Measurements from ENCODE around the gene STXBP2.
A peak's percentile ranks its signal among the peaks of the same experiment; 100 is the strongest.

STXBP2 gene

GRCh38 chr19:7672522-7672921 is 35.6 kb downstream of the STXBP2 start:
- Histone ChIP-seq H3K4me1 (ENCODE audit: low read length) (no peaks in the 10 kb centered on the region), H3K4me3 (ENCODE audit: low read length) (no peak overlapping the region), H3K4me2 (ENCODE audit: low read length) (no peak overlapping the region), H4K20me1 (ENCODE audit: insufficient read depth, low read length) (no peaks in the 10 kb centered on the region), H3K36me3 (replicated peaks; ENCODE audit: low read depth, low read length) (no peaks in the 10 kb centered on the region), H3K79me2 (ENCODE audit: low read length) (no peaks in the 10 kb centered on the region), H3K27me3 (ENCODE audit: low read depth, low read length) (peaks cover 43% of the 10 kb centered on the region), H2AFZ (ENCODE audit: low read depth, low read length) (no peak overlapping the region), H3K9me3 (ENCODE audit: insufficient read depth, low read length) (no peaks in the 10 kb centered on the region), H3K27ac (ENCODE audit: low read length) (no peak overlapping the region), H3K9ac (ENCODE audit: low read length) (no peak overlapping the region)
- TF ChIP-seq CTCF (IDR thresholded peaks at IDR 0.05; ENCODE audit: low read depth, low read length) (no peak), EZH2phosphoT487 (IDR thresholded peaks at IDR 0.05; ENCODE audit: low read depth) (no peak)

DNA sequence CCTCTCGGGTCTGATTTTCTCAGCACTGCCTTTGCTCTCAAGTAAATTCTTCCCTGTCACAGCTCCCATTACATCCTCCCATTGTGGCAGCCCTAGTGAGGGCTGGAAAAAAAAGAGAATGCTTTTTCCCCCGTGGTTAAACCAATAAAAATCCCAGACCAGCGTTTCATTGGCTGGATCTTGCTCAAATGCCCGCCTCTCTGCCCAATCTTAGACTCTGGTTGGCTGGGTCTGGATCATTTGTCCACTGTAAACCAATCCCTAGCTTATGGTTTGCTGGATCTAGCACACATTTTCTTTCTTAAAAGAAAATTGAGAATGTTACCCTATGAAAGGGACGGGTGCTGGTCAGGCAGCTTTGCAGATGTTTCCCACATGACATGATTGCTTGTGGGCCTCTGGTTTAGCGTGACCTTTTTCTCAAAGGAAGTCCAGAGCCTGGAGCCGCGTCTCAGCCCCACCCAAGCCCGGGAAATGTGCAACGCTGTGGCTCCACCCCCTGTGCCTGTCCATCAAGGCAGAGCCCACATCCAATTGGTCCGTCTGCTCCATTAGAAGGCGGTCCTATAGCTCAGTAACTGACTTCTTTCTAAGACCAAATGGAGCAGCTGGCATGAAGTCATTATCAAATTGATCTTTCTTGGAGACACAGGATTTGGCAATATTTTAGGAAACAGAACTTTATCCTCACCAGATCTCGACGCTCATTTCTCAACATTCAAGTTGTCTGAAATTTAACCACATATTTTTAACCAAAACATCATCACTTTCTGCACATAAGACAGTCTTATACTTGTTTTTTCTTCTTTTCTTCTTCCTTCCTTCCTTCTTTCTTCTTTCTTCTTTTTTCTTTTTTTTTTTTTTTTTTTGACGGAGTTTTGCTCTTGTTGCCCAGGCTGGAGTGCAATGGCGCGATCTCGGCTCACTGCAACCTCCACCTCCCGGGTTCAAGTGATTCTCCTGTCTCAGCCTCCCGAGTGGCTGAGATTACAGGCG is 37.4 kb downstream of the STXBP2 start:
- no peak overlapping the region for H3K27ac ChIP-seq (ENCODE audit: low read length)
- TF ChIP-seq EZH2phosphoT487 (IDR thresholded peaks at IDR 0.05; ENCODE audit: low read depth): no peak
- TF ChIP-seq CTCF (IDR thresholded peaks at IDR 0.05; ENCODE audit: low read depth, low read length): no peak
- no peaks in the 10 kb centered on the region for H4K20me1 ChIP-seq (ENCODE audit: insufficient read depth, low read length)
- no peak overlapping the region for H3K9ac ChIP-seq (ENCODE audit: low read length)
- peaks cover 48% of the 10 kb centered on the region for H3K27me3 ChIP-seq (ENCODE audit: low read depth, low read length)
- 0 out of 2 replicates have a peak overlapping the region, but pooled peaks have one; percentile 1 for H3K4me2 ChIP-seq (ENCODE audit: low read length)
- no peaks in the 10 kb centered on the region for H3K79me2 ChIP-seq (ENCODE audit: low read length)
- no peak overlapping the region for H2AFZ ChIP-seq (ENCODE audit: low read depth, low read length)
- no peaks in the 10 kb centered on the region for H3K36me3 ChIP-seq (replicated peaks; ENCODE audit: low read depth, low read length)
- H3K4me1 ChIP-seq (ENCODE audit: low read length): peaks cover 5% of the 10 kb centered on the region
- no peak overlapping the region for H3K4me3 ChIP-seq (ENCODE audit: low read length)
- H3K9me3 ChIP-seq (ENCODE audit: insufficient read depth, low read length): no peaks in the 10 kb centered on the region

GRCh38 chr19:7676376-7676775 is 39.5 kb downstream of the STXBP2 start:
- H3K27ac ChIP-seq (ENCODE audit: low read length): no peak overlapping the region
- H3K9ac ChIP-seq (ENCODE audit: low read length): no peak overlapping the region
- H2AFZ ChIP-seq (ENCODE audit: low read depth, low read length): no peak overlapping the region
- H3K9me3 ChIP-seq (ENCODE audit: insufficient read depth, low read length): no peaks in the 10 kb centered on the region
- no peaks in the 10 kb centered on the region for H4K20me1 ChIP-seq (ENCODE audit: insufficient read depth, low read length)
- peaks cover 19% of the 10 kb centered on the region for H3K4me1 ChIP-seq (ENCODE audit: low read length)
- H3K4me3 ChIP-seq (ENCODE audit: low read length): no peak overlapping the region
- no peaks in the 10 kb centered on the region for H3K36me3 ChIP-seq (replicated peaks; ENCODE audit: low read depth, low read length)
- H3K4me2 ChIP-seq (ENCODE audit: low read length): no peak overlapping the region
- peaks cover 45% of the 10 kb centered on the region for H3K27me3 ChIP-seq (ENCODE audit: low read depth, low read length)
- TF ChIP-seq CTCF (IDR thresholded peaks at IDR 0.05; ENCODE audit: low read depth, low read length) (no peak), EZH2phosphoT487 (IDR thresholded peaks at IDR 0.05; ENCODE audit: low read depth) (no peak)
- peaks cover 6% of the 10 kb centered on the region for H3K79me2 ChIP-seq (ENCODE audit: low read length)

- peaks cover 45% of the 10 kb centered on the region for H3K27me3 ChIP-seq (ENCODE audit: low read depth, low read length)
These were observed 39.9 kb downstream of the STXBP2 start, which contains the start of gene MCEMP1 for GRCh38 chr19:7676854-7677253. TSS of gene MCEMP1 (plus strand) at chr19:7677090. CDS start at chr19:7677121, 31 bp downstream.

More at GRCh38 chr19:7676854-7677253, 39.9 kb downstream of the STXBP2 start, which contains the start of gene MCEMP1:
- Histone ChIP-seq H3K27ac (ENCODE audit: low read length) (no peak within 1 kb of the TSS), H3K36me3 (replicated peaks; ENCODE audit: low read depth, low read length) (no peaks in the 10 kb centered on the region), H3K9me3 (ENCODE audit: insufficient read depth, low read length) (no peaks in the 10 kb centered on the region), H3K4me1 (ENCODE audit: low read length) (peaks cover 23% of the 10 kb centered on the region), H3K4me2 (ENCODE audit: low read length) (no peak within 1 kb of the TSS), H3K4me3 (ENCODE audit: low read length) (no peak within 1 kb of the TSS), H3K9ac (ENCODE audit: low read length) (no peak within 1 kb of the TSS), H2AFZ (ENCODE audit: low read depth, low read length) (no peak within 1 kb of the TSS), H4K20me1 (ENCODE audit: insufficient read depth, low read length) (no peaks in the 10 kb centered on the region), H3K79me2 (ENCODE audit: low read length) (peaks cover 11% of the 10 kb centered on the region)
- TF ChIP-seq CTCF (IDR thresholded peaks at IDR 0.05; ENCODE audit: low read depth, low read length) (no peak), EZH2phosphoT487 (IDR thresholded peaks at IDR 0.05; ENCODE audit: low read depth) (no peak)
